ENCODE measurements around the gene GNA14.
A peak's percentile ranks its signal among the peaks of the same experiment; 100 is the strongest.
"Not testable (repeated sequence)": the region's sequence is repeated elsewhere in the genome, so short reads cannot be mapped to it uniquely, and the experiment has no call there.

GNA14 gene

GRCh38 chr9:77531400-77531799 lies 116.7 kb downstream of the GNA14 start:
- no peak for DNase-seq

- no peak for DNase-seq
Observed at GRCh38 chr9:77523891-77524290, 124.2 kb downstream of the GNA14 start.

GRCh38 chr9:77521091-77521490 lies 127.0 kb downstream of the GNA14 start:
- DNase-seq = no peak

GRCh38 chr9:77518688-77519087 lies 129.4 kb downstream of the GNA14 start:
- no peak for DNase-seq

GRCh38 chr9:77516781-77517180 lies 131.3 kb downstream of the GNA14 start:
- no peak for DNase-seq

- DNase-seq = no peak
Observed at GRCh38 chr9:77514886-77515711, 133.0 kb downstream of the GNA14 start.

GRCh38 chr9:77513457-77513856 lies 134.7 kb downstream of the GNA14 start:
- DNase-seq = no peak

- DNase-seq = no peak
Observed at GRCh38 chr9:77512876-77513275, 135.2 kb downstream of the GNA14 start.

- no peak for DNase-seq
Observed at GRCh38 chr9:77511525-77511924, 136.6 kb downstream of the GNA14 start.

GRCh38 chr9:77510666-77511065 lies 137.5 kb downstream of the GNA14 start:
- no peak for DNase-seq

GRCh38 chr9:77508396-77508795 lies 139.7 kb downstream of the GNA14 start:
- DNase-seq = no peak

GRCh38 chr9:77507212-77507961 lies 140.7 kb downstream of the GNA14 start:
- no peak for DNase-seq

- DNase-seq = no peak
Observed at GRCh38 chr9:77505232-77505631, 142.9 kb downstream of the GNA14 start.

- DNase-seq = no peak
Observed at GRCh38 chr9:77502568-77502967, 145.6 kb downstream of the GNA14 start.

GRCh38 chr9:77498891-77499290 lies 149.2 kb downstream of the GNA14 start:
- DNase-seq = no peak

- DNase-seq = no peak
Observed at GRCh38 chr9:77497322-77498198, 150.6 kb downstream of the GNA14 start.

- DNase-seq = no peak
Observed at GRCh38 chr9:77495834-77496671, 152.1 kb downstream of the GNA14 start.

GRCh38 chr9:77490279-77490678 lies 157.8 kb downstream of the GNA14 start:
- DNase-seq = not testable (repeated sequence)

GRCh38 chr9:77489405-77490163 lies 158.5 kb downstream of the GNA14 start:
- peak; percentile 19 for DNase-seq

- DNase-seq = peak; percentile 51
Observed at GRCh38 chr9:77488439-77489126, 159.5 kb downstream of the GNA14 start.

- peak; percentile 45 for DNase-seq
Observed at GRCh38 chr9:77486968-77487367, 161.2 kb downstream of the GNA14 start.
